Spleen (tissue), 11 donors: ENCODE results near the gene CRKL. TPM values are rescaled to one million over a fixed set of nuclear protein-coding genes. Genes with fewer than 3 reads are reported as not detected.
A peak's percentile ranks its signal among the peaks of the same experiment; 100 is the strongest.
"Not testable (repeated sequence)": the region's sequence is repeated elsewhere in the genome, so short reads cannot be mapped to it uniquely, and the experiment has no call there.

Experiments
- DNase-seq: peaks from one replicate; pipeline ENCODE4 v3.0.0-alpha.2; 2020
- H3K27ac ChIP-seq, 8 donors: fragments of 200-600 bp; sonication (generic) in 7 of 8; 1 replicate in 4 of 8; 2 replicates in 4 of 8; pipeline versions ENCODE4 v1.5.0 to v1.8.0; 2016 to 2021; ENCODE audit warnings: inconsistent platforms in 4 of 8, mild to moderate bottlenecking in 4 of 8, moderate library complexity in 1 of 8
- H3K27me3 ChIP-seq, 7 donors: fragments of 200-600 bp; sonication (generic) in 6 of 7; replicated peaks in 1 of 7; 1 replicate in 4 of 7; 2 replicates in 3 of 7; pipeline versions ENCODE4 v1.5.0 to v1.8.0; 2016 to 2021; ENCODE audit warnings: inconsistent platforms in 3 of 7, mild to moderate bottlenecking in 1 of 7
- H3K36me3 ChIP-seq, 6 donors: fragments of 200-600 bp; sonication (generic) in 5 of 6; 1 replicate in 4 of 6; 2 replicates in 2 of 6; pipeline versions ENCODE4 v1.5.0 to v1.8.0; 2016 to 2021; ENCODE audit warnings: inconsistent platforms in 2 of 6
- H3K4me1 ChIP-seq, 6 donors: fragments of 200-600 bp; sonication (generic) in 5 of 6; 1 replicate in 3 of 6; 2 replicates in 3 of 6; pipeline versions ENCODE4 v1.5.0 to v1.8.0; 2016 to 2021; ENCODE audit warnings: inconsistent platforms in 3 of 6
- H3K4me3 ChIP-seq, 8 donors: fragments of 200-600 bp; sonication (generic) in 7 of 8; 1 replicate in 4 of 8; 2 replicates in 4 of 8; pipeline versions ENCODE4 v1.5.0 to v1.8.0; 2016 to 2021; ENCODE audit warnings: inconsistent platforms in 4 of 8, mild to moderate bottlenecking in 4 of 8, moderate library complexity in 2 of 8
- H3K9me3 ChIP-seq, 8 donors: fragments of 200-600 bp; sonication (generic) in 7 of 8; 1 replicate in 4 of 8; 2 replicates in 4 of 8; pipeline versions ENCODE4 v1.5.0 to v1.8.0; 2016 to 2021; ENCODE audit warnings: inconsistent platforms in 4 of 8
- POLR2A ChIP-seq, 3 donors: fragments of 450-650 bp; IDR thresholded peaks; one replicate each; pipeline ENCODE4 v1.5.1; 2017; ENCODE audit warnings: antibody characterized with exemption in 3 of 3, mild to moderate bottlenecking in 1 of 3
- POLR2AphosphoS5 ChIP-seq, 3 donors: sonication (generic); formaldehyde crosslinking; IDR thresholded peaks; one replicate each; pipeline ENCODE4 v1.5.1; 2017; ENCODE audit warnings: antibody characterized with exemption in 3 of 3
- WGBS, 5 donors: extraction: QIAGEN DNeasy Blood & Tissue Kit in 3 of 5; methylation state at CpG; one replicate each; pipeline versions ENCODE4 v1.1.5 to v1.1.7; 2013 to 2018; 5-methylcytosine and 5-hydroxymethylcytosine counted together
- intact Hi-C: fragments of 100-400 bp; cut with DNase I; formaldehyde crosslinking; loops from one replicate; pipeline ENCODE4 v1.15.0; 2023; ENCODE audit warnings: low total_unique reads
- polyA plus RNA-seq, 3 donors: library from polyadenylated mRNA; stranded (reverse); fragments of 200-250 nt; gene quantifications; one replicate each; pipeline ENCODE4 v1.2.1, GENCODE V29; 2013
- total RNA-seq, 7 donors: library from RNA; depleted of rRNA in 3 of 7; stranded (reverse); fragments of >200 nt in 3 of 7; fragmentation: NEBNext Ultra II Directional in 4 of 7; extraction: Animal tissue kit (Norgen Biotek cat#: 25700) in 4 of 7; gene quantifications; one replicate each; pipeline versions ENCODE4 v1.1.0 to v1.2.1, GENCODE V29; 2016 to 2021
- TF ChIP-seq, protein P1 (sequence below), 11 experiments: fragments of 200-600 bp in 7 of 11; fragments of 450-650 bp in 4 of 11; sonication (generic) in 4 of 11; IDR thresholded peaks in 8 of 11; conservative IDR thresholded peaks in 3 of 11; 1 replicate in 7 of 11; 2 replicates in 4 of 11; pipeline versions ENCODE4 v1.4.0 to v1.8.0; 2016 to 2021; ENCODE audit warnings: antibody characterized with exemption in 11 of 11, inconsistent platforms in 4 of 11, mild to moderate bottlenecking in 1 of 11
- donor health status: healthy with polysubstance abuse.
- donor health status: DM: no; HTN: no; CAD: no; lungs with moderate emphysema.
- donor health status: DM: no; HTN: no; CAD: no.
- donor health status: Bipolar disorder and iron deficiency.
- donor health status: healthy.
- donor health status: DM: no; HTN: no; CAD: no.
- donor health status: DM: yes; HTN: yes; CAD: no.

Gene CRKL
- total and polyA plus RNA-seq, 10 donors = 11.5 to 65.3 (median 57.4) TPM

DNA sequence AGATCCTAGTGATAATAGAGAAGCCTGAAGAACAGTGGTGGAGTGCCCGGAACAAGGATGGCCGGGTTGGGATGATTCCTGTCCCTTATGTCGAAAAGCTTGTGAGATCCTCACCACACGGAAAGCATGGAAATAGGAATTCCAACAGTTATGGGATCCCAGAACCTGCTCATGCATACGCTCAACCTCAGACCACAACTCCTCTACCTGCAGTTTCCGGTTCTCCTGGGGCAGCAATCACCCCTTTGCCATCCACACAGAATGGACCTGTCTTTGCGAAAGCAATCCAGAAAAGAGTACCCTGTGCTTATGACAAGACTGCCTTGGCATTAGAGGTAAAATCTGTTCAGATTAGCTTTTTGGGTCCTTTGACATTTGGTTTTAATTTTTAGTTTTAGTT lies 16.7 kb downstream of the CRKL start:
- Histone ChIP-seq H3K36me3 (peaks cover 0 to 61% (median 28%) of the 10 kb centered on the region in 6 donors), H3K4me3 (no peak overlapping the region), H3K27me3 (no peaks in the 10 kb centered on the region), H3K9me3 (no peaks in the 10 kb centered on the region), H3K4me1 (peaks cover 14 to 95% (median 72%) of the 10 kb centered on the region in 6 donors), H3K27ac (no peak overlapping the region)
- 94 to 97% (median 96%) methylated on average over 7 of the region's 7 CpGs for WGBS, 5 donors
- DNase-seq = no peak
- intact Hi-C loops = no loop called here
- TF ChIP-seq, protein P1, sequence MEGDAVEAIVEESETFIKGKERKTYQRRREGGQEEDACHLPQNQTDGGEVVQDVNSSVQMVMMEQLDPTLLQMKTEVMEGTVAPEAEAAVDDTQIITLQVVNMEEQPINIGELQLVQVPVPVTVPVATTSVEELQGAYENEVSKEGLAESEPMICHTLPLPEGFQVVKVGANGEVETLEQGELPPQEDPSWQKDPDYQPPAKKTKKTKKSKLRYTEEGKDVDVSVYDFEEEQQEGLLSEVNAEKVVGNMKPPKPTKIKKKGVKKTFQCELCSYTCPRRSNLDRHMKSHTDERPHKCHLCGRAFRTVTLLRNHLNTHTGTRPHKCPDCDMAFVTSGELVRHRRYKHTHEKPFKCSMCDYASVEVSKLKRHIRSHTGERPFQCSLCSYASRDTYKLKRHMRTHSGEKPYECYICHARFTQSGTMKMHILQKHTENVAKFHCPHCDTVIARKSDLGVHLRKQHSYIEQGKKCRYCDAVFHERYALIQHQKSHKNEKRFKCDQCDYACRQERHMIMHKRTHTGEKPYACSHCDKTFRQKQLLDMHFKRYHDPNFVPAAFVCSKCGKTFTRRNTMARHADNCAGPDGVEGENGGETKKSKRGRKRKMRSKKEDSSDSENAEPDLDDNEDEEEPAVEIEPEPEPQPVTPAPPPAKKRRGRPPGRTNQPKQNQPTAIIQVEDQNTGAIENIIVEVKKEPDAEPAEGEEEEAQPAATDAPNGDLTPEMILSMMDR (IDR thresholded peaks at IDR 0.05 in 8 of 11, conservative IDR thresholded peaks at IDR 0.05 in 3 of 11) = no peak
- no peak for TF ChIP-seq POLR2AphosphoS5 (IDR thresholded peaks at IDR 0.05)
- no peak for TF ChIP-seq POLR2A (IDR thresholded peaks at IDR 0.05)

DNA sequence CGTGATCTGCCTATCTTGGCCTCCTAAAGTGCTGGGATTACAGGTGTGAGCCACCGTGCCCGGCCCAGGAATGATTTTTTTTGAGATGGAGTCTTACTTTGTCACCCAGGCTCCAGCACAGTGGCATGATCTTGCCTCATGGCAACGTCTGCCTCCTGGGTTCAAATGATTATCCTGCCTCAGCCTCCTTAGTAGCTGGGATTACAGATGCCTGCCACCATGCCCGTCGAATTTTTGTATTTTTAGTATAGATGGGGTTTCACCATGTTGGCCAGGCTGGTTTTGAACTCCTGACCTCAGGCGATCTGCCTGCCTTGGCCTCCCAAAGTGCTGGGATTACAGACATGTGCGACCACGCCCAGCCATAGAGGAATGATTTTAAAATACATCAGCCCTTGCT lies 17.8 kb downstream of the CRKL start:
- H3K27me3 ChIP-seq = not testable (repeated sequence)

DNA sequence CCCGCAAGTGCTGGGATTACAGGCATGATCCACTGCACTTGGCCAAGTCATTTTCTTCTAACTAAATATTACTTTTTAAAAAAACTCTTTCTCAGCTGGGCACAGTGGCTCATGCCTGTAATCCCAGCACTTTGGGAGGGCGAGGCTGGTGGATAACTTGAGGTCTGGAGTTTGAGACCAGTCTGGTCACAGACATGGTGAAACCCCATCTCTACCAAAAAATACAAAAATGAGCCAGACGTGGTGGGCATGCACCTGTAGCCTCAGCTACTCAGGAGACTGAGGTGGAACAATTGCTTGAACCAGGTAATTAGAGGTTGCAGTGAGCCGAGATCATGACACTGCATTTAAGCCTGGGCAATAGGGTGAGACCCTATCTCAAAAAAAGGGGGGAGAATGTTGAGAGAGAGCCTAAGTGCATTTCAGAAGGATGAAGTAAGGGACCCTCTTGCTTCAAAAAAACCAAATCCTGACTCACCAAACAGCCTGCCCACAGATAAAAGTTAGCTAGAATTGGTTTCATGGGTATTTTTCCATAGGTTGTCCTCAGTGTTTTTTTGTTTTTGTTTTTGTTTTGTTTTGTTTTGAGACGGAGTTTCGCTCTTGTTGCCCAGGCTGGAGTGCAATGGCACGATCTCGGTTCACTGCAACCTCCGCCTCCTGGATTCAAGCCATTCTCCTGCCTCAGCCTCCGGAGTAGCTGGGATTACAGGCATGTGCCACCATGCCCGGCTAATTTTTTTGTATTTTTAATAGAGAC lies 18.8 kb downstream of the CRKL start:
- intact Hi-C loops, H3K27me3 ChIP-seq, H3K27ac ChIP-seq, H3K9me3 ChIP-seq, DNase-seq, H3K4me3 ChIP-seq: not testable (repeated sequence)
- Histone ChIP-seq H3K36me3 (peaks cover 0 to 76% (median 28%) of the 10 kb centered on the region in 6 donors), H3K4me1 (peaks cover 23 to 94% (median 77%) of the 10 kb centered on the region in 6 donors)
- WGBS, 5 donors = 85 to 94% (median 91%) methylated on average over 11 of the region's 11 CpGs

More for the DNA sequence above, 17.8 kb downstream of the CRKL start:
- H3K4me3 ChIP-seq, H3K9me3 ChIP-seq, DNase-seq, intact Hi-C loops, H3K27ac ChIP-seq: not testable (repeated sequence)
- WGBS, 5 donors = 90 to 96% (median 92%) methylated on average over 9 of the region's 9 CpGs
- peaks cover 0 to 70% (median 28%) of the 10 kb centered on the region in 6 donors for H3K36me3 ChIP-seq
- H3K4me1 ChIP-seq = peaks cover 21 to 93% (median 71%) of the 10 kb centered on the region in 6 donors

DNA sequence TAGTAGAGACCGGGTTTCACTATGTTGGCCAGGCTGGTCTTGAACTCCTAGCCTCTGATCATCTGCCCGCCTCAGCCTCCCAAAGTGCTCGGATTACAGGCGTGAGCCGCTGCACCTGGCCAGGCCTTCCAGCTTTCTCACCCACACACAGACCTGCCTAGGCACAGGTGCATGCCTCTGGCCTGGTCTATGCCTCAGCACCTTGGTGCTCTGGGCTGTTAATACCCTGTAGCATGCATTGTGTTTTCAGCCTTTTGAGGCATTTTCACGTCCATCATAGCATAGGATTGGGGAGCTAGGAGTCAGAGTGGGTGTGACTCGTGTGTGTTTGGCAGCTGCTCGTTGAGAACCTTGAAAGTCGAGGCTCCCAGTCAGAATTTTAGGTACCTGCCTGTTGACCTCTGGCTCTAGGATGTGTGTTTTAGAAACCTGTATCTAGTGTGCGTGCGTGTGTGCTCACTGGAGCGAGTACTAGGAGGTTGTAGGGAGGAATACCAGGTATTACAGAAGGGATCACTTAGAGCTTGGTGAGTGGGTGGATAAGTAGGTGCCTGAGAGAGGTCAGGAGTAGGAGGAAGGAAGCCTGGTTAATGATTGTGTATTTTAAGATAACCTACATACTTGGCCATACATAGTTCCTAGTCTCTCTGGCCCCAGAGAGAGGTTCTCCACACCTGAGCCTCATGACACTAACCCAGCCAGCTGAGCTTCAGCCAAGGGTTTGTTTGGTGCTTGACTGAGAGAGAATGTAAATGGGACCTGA lies 20.0 kb downstream of the CRKL start:
- no peak for DNase-seq
- Histone ChIP-seq H3K4me1 (peaks cover 28 to 92% (median 73%) of the 10 kb centered on the region in 6 donors), H3K4me3 (no peak overlapping the region), H3K36me3 (peaks cover 0 to 78% (median 28%) of the 10 kb centered on the region in 6 donors), H3K27ac (no peak overlapping the region), H3K9me3 (no peaks in the 10 kb centered on the region), H3K27me3 (no peaks in the 10 kb centered on the region)
- intact Hi-C loops = no loop called here
- 71 to 81% (median 77%) methylated on average over 12 of the region's 12 CpGs for WGBS, 5 donors
- TF ChIP-seq POLR2AphosphoS5 (IDR thresholded peaks at IDR 0.05) = peak in 1 of 3 donors; percentile 43
- no peak for TF ChIP-seq POLR2A (IDR thresholded peaks at IDR 0.05)
- TF ChIP-seq, protein P1 (IDR thresholded peaks at IDR 0.05 in 8 of 11, conservative IDR thresholded peaks at IDR 0.05 in 3 of 11) = no peak
